CD4-positive, alpha-beta memory T cell (primary cell): ENCODE data around the gene LRRC3C. TPM values are rescaled to one million over a fixed set of nuclear protein-coding genes. Genes with fewer than 3 reads are reported as not detected.

Experiments used
- CTCF ChIA-PET: fragments of 350-600 bp; sonication (Branson Sonifier 250); formaldehyde crosslinking; loops from one replicate; lab custom pipeline; 2021; ENCODE audit warnings: inconsistent platforms; ENCODE audit not compliant: partially characterized antibody; lab: Charles Lee
- POLR2A ChIA-PET: fragments of 350-600 bp; sonication (Branson Sonifier 250); formaldehyde crosslinking; loops from one replicate; lab custom pipeline; 2021; ENCODE audit not compliant: partially characterized antibody; lab: Charles Lee
- DNase-seq, 5 donors: peaks; one replicate each; pipeline versions ENCODE4 v3.0.0 to v3.0.0-alpha.2; 2020 to 2022; ENCODE audit warnings: mixed read lengths in 1 of 5
- H3K27ac ChIP-seq: one replicate; pipeline ENCODE4 v1.7.0; 2013; ENCODE audit warnings: low read depth, low read length
- H3K27me3 ChIP-seq: 2 replicates; pipeline ENCODE4 v1.7.0; 2013; ENCODE audit warnings: mild to moderate bottlenecking, low read length, moderate library complexity; ENCODE audit not compliant: insufficient read depth
- H3K36me3 ChIP-seq: 2 replicates; pipeline ENCODE4 v1.7.0; 2013; ENCODE audit warnings: mild to moderate bottlenecking, low read length, moderate library complexity; ENCODE audit not compliant: insufficient read depth
- H3K4me1 ChIP-seq: 2 replicates; pipeline ENCODE4 v1.7.0; 2013; ENCODE audit warnings: mild to moderate bottlenecking, low read length, moderate library complexity; ENCODE audit not compliant: insufficient read depth
- H3K4me3 ChIP-seq, 2 donors: one replicate each; pipeline ENCODE4 v1.7.0; 2013; ENCODE audit warnings: low read length in 2 of 2, mild to moderate bottlenecking in 1 of 2
- H3K9me3 ChIP-seq, 2 donors: one replicate each; pipeline ENCODE4 v1.7.0; 2013; ENCODE audit warnings: low read length in 2 of 2, control low read depth in 1 of 2; ENCODE audit not compliant: control insufficient read depth in 1 of 2
- H3K27ac Mint-ChIP-seq, 7 donors: one replicate each; pipeline ENCODE4 v1.8.0; 2020 to 2021; ENCODE audit warnings: mixed read lengths in 7 of 7, mild to moderate bottlenecking in 6 of 7, inconsistent platforms in 3 of 7, moderate library complexity in 3 of 7
- H3K27me3 Mint-ChIP-seq, 2 donors: one replicate each; pipeline ENCODE4 v1.8.0; 2020 to 2021; ENCODE audit warnings: mixed read lengths in 2 of 2
- H3K36me3 Mint-ChIP-seq, 2 donors: one replicate each; pipeline ENCODE4 v1.8.0; 2020 to 2021; ENCODE audit warnings: mixed read lengths in 2 of 2, inconsistent platforms in 1 of 2, mild to moderate bottlenecking in 1 of 2
- H3K4me1 Mint-ChIP-seq, 4 donors: one replicate each; pipeline ENCODE4 v1.8.0; 2020 to 2021; ENCODE audit warnings: mixed read lengths in 4 of 4, mild to moderate bottlenecking in 1 of 4
- H3K4me3 Mint-ChIP-seq, 8 donors: one replicate each; pipeline ENCODE4 v1.8.0; 2020 to 2021; ENCODE audit warnings: mixed read lengths in 8 of 8, mild to moderate bottlenecking in 7 of 8, moderate library complexity in 6 of 8, inconsistent platforms in 3 of 8
- H3K9me3 Mint-ChIP-seq, 8 donors: one replicate each; pipeline ENCODE4 v1.8.0; 2020 to 2021; ENCODE audit warnings: mixed read lengths in 8 of 8, mild to moderate bottlenecking in 5 of 8, inconsistent platforms in 3 of 8, moderate library complexity in 1 of 8
- intact Hi-C: fragments of 100-400 bp; cut with micrococcal nuclease; formaldehyde crosslinking; loops from one replicate; pipeline ENCODE4 v1.15.1; 2023
- polyA plus RNA-seq, 2 donors: library from polyadenylated mRNA; unstranded; fragments of 300-500 nt; fragmentation: Illumina TruSeq; gene quantifications; one replicate each; pipeline ENCODE4 v1.2.3, GENCODE V29; 2021
- total RNA-seq, 2 experiments: library from RNA; stranded (reverse); gene quantifications; one replicate each; pipeline ENCODE4 v1.2.3, GENCODE V29; 2021

LRRC3C gene
- total and polyA plus RNA-seq, 4 experiments from 2014 or later: not detected

DNA sequence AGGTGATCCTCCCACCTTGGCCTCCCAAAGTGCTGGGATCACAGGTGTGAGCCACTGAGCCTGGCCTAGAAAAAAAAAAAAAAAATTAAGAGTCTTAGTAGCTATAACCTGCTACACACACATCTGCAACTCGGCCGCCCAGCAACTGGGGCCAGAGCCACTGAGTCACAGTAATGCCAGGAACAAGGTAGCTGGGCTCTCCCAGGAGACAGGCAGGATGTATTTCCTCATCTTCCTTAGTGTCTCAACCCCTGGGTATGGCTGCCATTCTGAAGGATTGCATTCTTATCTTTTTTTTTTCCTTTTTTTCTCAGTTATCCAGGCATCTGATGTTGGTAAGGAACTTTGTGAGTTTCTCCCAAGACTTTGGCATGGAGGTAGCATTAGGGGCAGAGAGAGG lies 46.0 kb downstream of the LRRC3C start:
- Histone ChIP-seq H3K36me3 (no peaks in the 10 kb centered on the region), H3K4me1 (no peaks in the 10 kb centered on the region), H3K27ac (no peak overlapping the region), H3K9me3 (no peaks in the 10 kb centered on the region), H3K4me3 (no peak overlapping the region), H3K27me3 (no peaks in the 10 kb centered on the region)
- Mint-ChIP-seq H3K9me3 (no peaks in the 10 kb centered on the region), H3K36me3 (no peaks in the 10 kb centered on the region), H3K4me3 (no peak overlapping the region), H3K27me3 (peaks cover 9 to 12% of the 10 kb centered on the region in 2 donors), H3K27ac (no peak overlapping the region), H3K4me1 (peaks cover 0 to 4% (median 0%) of the 10 kb centered on the region in 4 donors)
- no peak for DNase-seq
- POLR2A ChIA-PET: no interaction called here
- intact Hi-C loops: no loop called here
- CTCF ChIA-PET: interaction anchor here (1.2 kb wide), 1 partner anchor 15 kb away, joined by 3 read pairs; no protein-coding TSS in a partner anchor

DNA sequence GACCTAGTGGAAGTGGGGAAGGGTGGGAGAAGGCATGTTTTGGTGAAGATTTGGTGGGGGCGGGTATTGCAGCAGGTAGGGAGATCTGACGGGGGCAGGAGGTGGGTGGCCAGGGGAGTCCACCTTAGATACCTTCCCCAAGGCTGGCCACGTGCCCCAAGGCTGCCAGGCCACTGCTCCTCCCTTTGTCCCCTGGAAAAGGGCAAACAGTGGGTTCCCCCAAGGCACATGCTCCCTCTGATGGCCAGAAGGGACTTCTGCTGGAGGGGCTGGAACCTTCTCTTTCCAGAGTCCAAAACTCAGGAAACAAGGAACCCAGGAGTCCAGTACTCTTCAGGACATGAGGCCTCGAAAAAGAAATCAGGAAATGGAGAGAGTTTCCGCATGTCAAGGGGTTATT lies 46.9 kb downstream of the LRRC3C start:
- H3K4me1 ChIP-seq: peaks cover 2% of the 10 kb centered on the region
- H3K27me3 ChIP-seq: no peaks in the 10 kb centered on the region
- no peak overlapping the region for H3K27ac ChIP-seq
- ChIA-PET POLR2A (no interaction called here), CTCF (no interaction called here)
- H3K4me3 Mint-ChIP-seq: no peak overlapping the region
- H3K27me3 Mint-ChIP-seq: peaks cover 7 to 11% of the 10 kb centered on the region in 2 donors
- no peak overlapping the region for H3K4me3 ChIP-seq
- intact Hi-C loops: no loop called here
- no peaks in the 10 kb centered on the region for H3K36me3 ChIP-seq
- no peaks in the 10 kb centered on the region for H3K36me3 Mint-ChIP-seq
- no peaks in the 10 kb centered on the region for H3K9me3 ChIP-seq
- H3K4me1 Mint-ChIP-seq: peaks cover 0 to 3% (median 2%) of the 10 kb centered on the region in 4 donors
- no peak overlapping the region for H3K27ac Mint-ChIP-seq
- no peaks in the 10 kb centered on the region for H3K9me3 Mint-ChIP-seq
- DNase-seq: no peak

DNA sequence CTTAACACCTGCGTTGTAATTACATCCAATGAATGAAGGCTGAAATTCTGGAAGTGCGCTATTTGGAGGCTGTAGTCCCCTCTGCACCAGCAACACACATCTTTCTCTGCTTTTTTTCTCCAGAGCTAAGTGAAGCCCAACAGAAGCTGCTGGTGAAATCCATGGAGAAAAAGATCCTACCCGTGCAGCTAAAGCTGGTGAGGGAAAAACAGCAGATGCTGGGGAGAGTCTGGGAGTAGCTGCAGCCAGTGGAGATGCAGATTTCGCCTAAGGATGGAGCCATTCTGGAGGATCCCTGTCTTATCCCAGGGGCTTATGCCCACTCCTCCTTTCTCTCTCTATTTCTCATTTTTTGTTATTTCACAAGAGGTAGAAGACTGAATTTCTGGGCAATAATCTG lies 48.3 kb downstream of the LRRC3C start:
- Histone ChIP-seq H3K36me3 (no peaks in the 10 kb centered on the region), H3K4me1 (peaks cover 9% of the 10 kb centered on the region), H3K9me3 (no peaks in the 10 kb centered on the region), H3K27ac (no peak overlapping the region), H3K27me3 (no peaks in the 10 kb centered on the region), H3K4me3 (no peak overlapping the region)
- POLR2A ChIA-PET: interaction anchor here (0.6 kb wide), 1 partner anchor 824 kb away, joined by 4 read pairs; the partner anchor contains the start of gene PLXDC1
- Mint-ChIP-seq H3K27me3 (peaks cover 5 to 8% of the 10 kb centered on the region in 2 donors), H3K9me3 (no peaks in the 10 kb centered on the region), H3K4me1 (peaks cover 5 to 17% (median 11%) of the 10 kb centered on the region in 4 donors), H3K27ac (no peak overlapping the region), H3K4me3 (no peak overlapping the region), H3K36me3 (peaks cover 0 to 7% of the 10 kb centered on the region in 2 donors)
- intact Hi-C loops: no loop called here
- CTCF ChIA-PET: interaction anchor here (0.7 to 1.2 kb wide), 3 partner anchors 12 to 16 kb away, joined by 4 to 7 read pairs (median 5); no protein-coding TSS in a partner anchor
- DNase-seq: no peak

DNA sequence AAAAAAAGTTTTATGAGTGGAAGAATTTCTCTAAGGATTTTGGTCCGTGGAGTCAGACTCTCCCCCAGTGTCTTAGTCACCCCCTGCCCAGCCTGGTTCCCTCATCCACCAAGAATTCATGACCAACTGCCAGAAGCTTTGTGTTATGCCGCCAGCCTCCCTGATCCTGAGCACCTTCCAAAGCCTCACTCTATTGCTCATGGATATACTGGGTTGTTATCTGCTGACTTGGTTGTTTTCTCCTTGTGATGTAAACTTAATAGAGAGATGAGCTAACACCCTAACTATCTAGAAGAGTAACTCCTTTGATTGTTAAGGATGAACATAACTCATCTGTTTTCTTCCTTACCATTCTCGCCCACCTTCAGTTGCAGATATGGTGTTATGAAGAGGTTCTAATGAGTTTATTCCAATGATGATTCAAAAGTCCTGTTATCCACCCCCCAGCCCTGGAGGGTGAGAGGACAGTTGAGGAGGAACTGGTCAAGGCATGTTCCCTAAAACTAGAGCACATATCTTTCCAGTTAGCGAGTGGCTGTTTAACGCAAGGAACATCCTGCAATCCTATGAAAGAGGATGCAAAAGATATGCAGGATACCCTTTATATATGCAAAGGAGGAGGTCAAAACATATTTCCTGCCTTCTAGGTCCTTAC lies 51.6 kb downstream of the LRRC3C start:
- ChIA-PET CTCF (interaction anchor here (1.2 to 8.5 kb wide), 9 partner anchors 11 to 358 kb away, joined by 3 to 197 read pairs (median 7); partner anchors contain the start of gene GSDMA), POLR2A (interaction anchor here (0.6 to 3.7 kb wide), 13 partner anchors 16 to 1709 kb away, joined by 3 to 52 read pairs (median 10); partner anchors contain the start of genes EIF1, GSDMA, LRRC3C and MSL1)
- Histone ChIP-seq H3K4me1 (peaks cover 34% of the 10 kb centered on the region), H3K4me3 (no peak overlapping the region), H3K27ac (no peak overlapping the region), H3K27me3 (no peaks in the 10 kb centered on the region), H3K9me3 (no peaks in the 10 kb centered on the region), H3K36me3 (peaks cover under 1% of the 10 kb centered on the region)
- intact Hi-C loops: no loop called here
- peaks cover under 1 to 23% of the 10 kb centered on the region in 2 donors for H3K36me3 Mint-ChIP-seq
- no peak for DNase-seq
- peak overlapping the region in 6 of 8 donors; percentile 17 to 97 (median 66) for H3K4me3 Mint-ChIP-seq
- no peaks in the 10 kb centered on the region for H3K9me3 Mint-ChIP-seq
- no peaks in the 10 kb centered on the region for H3K27me3 Mint-ChIP-seq
- H3K27ac Mint-ChIP-seq: peak overlapping the region in 4 of 7 donors; percentile 3 to 97 (median 96)
- H3K4me1 Mint-ChIP-seq: peaks cover 20 to 37% (median 29%) of the 10 kb centered on the region in 4 donors

DNA sequence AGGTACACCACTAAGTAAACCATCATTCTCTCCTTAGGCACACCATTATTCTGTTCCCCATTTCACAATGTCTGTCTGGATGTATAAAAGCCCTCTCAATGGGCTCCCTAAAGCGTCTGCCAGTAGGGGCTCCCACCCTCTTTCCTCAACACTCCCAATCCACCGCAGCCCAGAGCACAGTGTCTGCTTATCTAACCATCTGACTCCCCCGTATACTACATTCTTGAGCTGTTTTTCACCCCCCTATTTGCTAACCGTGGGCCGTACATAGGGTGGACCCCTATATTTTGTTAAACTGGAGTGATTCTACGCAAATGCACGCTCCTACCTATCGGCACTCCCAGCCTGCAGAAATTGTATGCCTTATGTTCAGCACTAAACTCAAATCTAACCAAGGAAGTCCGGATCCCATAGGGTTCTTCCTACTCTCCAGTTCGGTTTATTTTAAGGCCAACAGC lies 52.4 kb downstream of the LRRC3C start:
- Histone ChIP-seq H3K27me3 (no peaks in the 10 kb centered on the region), H3K4me3 (peak overlapping the region; percentile 63 to 79), H3K36me3 (peaks cover 8% of the 10 kb centered on the region), H3K27ac (peak overlapping the region; percentile 96), H3K4me1 (peaks cover 34% of the 10 kb centered on the region), H3K9me3 (no peaks in the 10 kb centered on the region)
- Mint-ChIP-seq H3K36me3 (peaks cover 7 to 31% of the 10 kb centered on the region in 2 donors), H3K9me3 (no peaks in the 10 kb centered on the region), H3K4me1 (peaks cover 21 to 41% (median 32%) of the 10 kb centered on the region in 4 donors), H3K27me3 (no peaks in the 10 kb centered on the region), H3K4me3 (peak overlapping the region; percentile 91 to 98 (median 95)), H3K27ac (peak overlapping the region; percentile 94 to 98 (median 97))
- CTCF ChIA-PET: interaction anchor here (0.9 to 8.5 kb wide), 19 partner anchors 11 to 432 kb away, joined by 3 to 197 read pairs (median 4); partner anchors contain the start of gene GSDMA
- peak in 1 of 5 donors; percentile 45 for DNase-seq
- intact Hi-C loops: loop anchor here (1.0 to 5.0 kb wide), 13 partner anchors 21 to 519 kb away; partner anchors contain the start of genes CDK12, LRRC3C, MED24 and MIEN1
- POLR2A ChIA-PET: interaction anchor here (0.6 to 3.7 kb wide), 30 partner anchors 10 to 1709 kb away, joined by 3 to 52 read pairs (median 5); partner anchors contain the start of genes EIF1, GSDMA, GSDMB and LRRC3C

GRCh38 chr17:39980351-39981206 lies 53.0 kb downstream of the LRRC3C start, which contains the start of gene PSMD3:
Gene PSMD3 (plus strand): TSS chr17:39980807. CDS start chr17:39980971, 164 bp downstream.
- Mint-ChIP-seq H3K36me3 (peaks cover 13 to 38% of the 10 kb centered on the region in 2 donors), H3K9me3 (no peaks in the 10 kb centered on the region), H3K27me3 (no peaks in the 10 kb centered on the region), H3K4me1 (peaks cover 22 to 45% (median 32%) of the 10 kb centered on the region in 4 donors), H3K4me3 (peak within 1 kb of the TSS; percentile 91 to 98 (median 95)), H3K27ac (peak within 1 kb of the TSS; percentile 94 to 98 (median 97))
- intact Hi-C loops: loop anchor here (1.0 to 5.0 kb wide), 13 partner anchors 21 to 519 kb away; partner anchors contain the start of genes CDK12, LRRC3C, MED24 and MIEN1
- Histone ChIP-seq H3K27me3 (no peaks in the 10 kb centered on the region), H3K27ac (peak within 1 kb of the TSS; percentile 96), H3K9me3 (no peaks in the 10 kb centered on the region), H3K4me1 (peaks cover 34% of the 10 kb centered on the region), H3K36me3 (peaks cover 15% of the 10 kb centered on the region), H3K4me3 (peak within 1 kb of the TSS; percentile 79 to 90)
- peak; percentile 96 to 99 (median 99) for DNase-seq
- CTCF ChIA-PET: interaction anchor here (0.6 to 8.5 kb wide), 21 partner anchors 12 to 433 kb away, joined by 3 to 197 read pairs (median 4); partner anchors contain the start of gene GSDMA
- POLR2A ChIA-PET: interaction anchor here (0.6 to 3.7 kb wide), 32 partner anchors 10 to 1708 kb away, joined by 3 to 52 read pairs (median 4); partner anchors contain the start of genes EIF1, GSDMA, GSDMB and LRRC3C
